Cardiac fibroblast (primary cell): Measurements from ENCODE around the gene ARHGAP40.

Experiments used
- DNase-seq, 2 donors: peaks; one replicate each; pipeline versions ENCODE4 v3.0.0 to v3.0.0-alpha.2; 2010; ENCODE audit warnings: low read depth in 2 of 2
- H3K4me3 ChIP-seq, 2 donors: replicated peaks in 1 of 2; 1 replicate in 1 of 2; 2 replicates in 1 of 2; pipeline ENCODE4 v1.5.1; 2011; ENCODE audit warnings: low read depth in 2 of 2, low read length in 2 of 2, mild to moderate bottlenecking in 2 of 2, moderate library complexity in 1 of 2
- TF ChIP-seq, protein P1 (sequence below): IDR thresholded peaks from one replicate; pipeline ENCODE4 v1.5.1; 2011; ENCODE audit warnings: low read depth, mild to moderate bottlenecking, low read length, inconsistent platforms

Gene ARHGAP40

DNA sequence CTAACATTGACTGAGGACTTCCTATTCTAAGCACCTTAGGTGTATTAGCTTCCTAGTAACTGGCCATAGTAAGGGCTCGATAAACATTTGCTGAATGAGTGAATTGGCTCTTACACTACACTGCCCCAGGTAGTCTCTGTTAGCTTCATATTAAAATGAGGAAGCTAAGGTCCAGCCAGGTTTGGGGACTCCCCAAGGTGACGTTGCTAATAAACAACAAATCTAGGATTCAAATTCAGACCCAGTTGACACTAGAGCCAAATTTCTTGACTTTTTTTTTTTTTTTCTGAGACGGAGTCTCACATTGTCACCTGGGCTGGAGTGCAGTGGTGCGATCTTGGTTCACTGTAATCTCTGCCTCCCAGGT is 16.2 kb downstream of the ARHGAP40 start:
- no peak for DNase-seq
- TF ChIP-seq, protein P1, sequence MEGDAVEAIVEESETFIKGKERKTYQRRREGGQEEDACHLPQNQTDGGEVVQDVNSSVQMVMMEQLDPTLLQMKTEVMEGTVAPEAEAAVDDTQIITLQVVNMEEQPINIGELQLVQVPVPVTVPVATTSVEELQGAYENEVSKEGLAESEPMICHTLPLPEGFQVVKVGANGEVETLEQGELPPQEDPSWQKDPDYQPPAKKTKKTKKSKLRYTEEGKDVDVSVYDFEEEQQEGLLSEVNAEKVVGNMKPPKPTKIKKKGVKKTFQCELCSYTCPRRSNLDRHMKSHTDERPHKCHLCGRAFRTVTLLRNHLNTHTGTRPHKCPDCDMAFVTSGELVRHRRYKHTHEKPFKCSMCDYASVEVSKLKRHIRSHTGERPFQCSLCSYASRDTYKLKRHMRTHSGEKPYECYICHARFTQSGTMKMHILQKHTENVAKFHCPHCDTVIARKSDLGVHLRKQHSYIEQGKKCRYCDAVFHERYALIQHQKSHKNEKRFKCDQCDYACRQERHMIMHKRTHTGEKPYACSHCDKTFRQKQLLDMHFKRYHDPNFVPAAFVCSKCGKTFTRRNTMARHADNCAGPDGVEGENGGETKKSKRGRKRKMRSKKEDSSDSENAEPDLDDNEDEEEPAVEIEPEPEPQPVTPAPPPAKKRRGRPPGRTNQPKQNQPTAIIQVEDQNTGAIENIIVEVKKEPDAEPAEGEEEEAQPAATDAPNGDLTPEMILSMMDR: no peak
- H3K4me3 ChIP-seq: no peak overlapping the region

DNA sequence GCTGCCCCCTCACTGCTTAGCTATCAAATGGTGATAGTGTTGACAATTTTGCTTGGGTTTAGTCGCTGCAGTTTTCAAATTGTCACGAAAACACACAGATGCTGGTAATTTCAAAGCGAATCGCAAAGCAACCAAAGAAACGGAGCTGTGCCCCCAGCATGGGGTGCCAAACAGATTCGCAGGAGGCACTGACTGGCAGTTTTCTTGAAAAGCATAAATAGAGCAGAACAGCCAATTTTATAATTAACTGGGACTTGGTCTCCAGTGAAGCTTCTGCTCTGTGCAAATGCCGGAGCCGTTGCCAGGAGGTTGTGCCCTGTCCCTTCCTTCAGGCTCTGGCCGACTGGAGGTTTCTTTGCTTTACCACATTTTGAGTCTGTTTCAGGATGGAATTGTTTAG is 18.8 kb downstream of the ARHGAP40 start:
- H3K4me3 ChIP-seq: no peak overlapping the region
- TF ChIP-seq, protein P1: no peak
- DNase-seq: no peak

DNA sequence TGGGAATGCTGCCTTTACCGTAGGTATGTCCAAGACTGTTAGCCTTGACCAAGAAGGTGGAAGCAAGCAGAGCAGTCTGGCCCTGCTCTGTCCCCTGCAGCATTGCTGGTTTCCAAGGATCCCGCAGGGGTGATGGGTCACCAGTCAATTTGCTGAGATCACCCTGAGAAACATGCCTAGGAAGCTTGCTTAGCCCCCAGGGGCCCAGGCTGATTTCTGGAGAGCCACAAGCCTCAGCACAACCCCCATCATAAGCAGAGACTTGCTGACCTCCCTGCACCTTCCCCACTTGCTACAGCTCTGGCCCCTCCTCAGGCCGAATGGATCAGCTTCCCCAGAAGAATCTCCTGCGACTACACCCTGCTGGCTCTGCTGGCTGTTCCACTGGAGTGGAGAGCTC is 21.5 kb downstream of the ARHGAP40 start:
- TF ChIP-seq, protein P1: no peak
- no peak for DNase-seq
- H3K4me3 ChIP-seq: no peak overlapping the region

DNA sequence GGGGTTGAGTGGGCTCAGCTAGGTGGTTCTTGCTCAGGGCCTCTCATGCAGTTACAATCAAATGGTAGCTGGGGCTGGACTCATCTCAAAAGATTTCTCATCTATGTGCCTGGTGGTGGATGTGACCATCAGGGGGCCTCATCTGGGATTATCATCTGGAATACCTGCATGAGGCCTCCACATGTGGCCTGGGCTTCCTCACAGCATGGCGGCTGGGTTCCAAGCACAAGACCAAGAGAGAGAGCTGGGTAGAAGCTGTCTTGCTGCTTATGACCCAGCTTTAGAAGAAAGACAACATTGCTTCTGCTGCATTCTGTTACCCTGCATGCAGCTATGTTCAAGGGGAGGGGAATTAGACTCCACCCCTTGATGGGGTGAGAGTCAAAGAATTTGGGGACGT is 22.5 kb downstream of the ARHGAP40 start:
- TF ChIP-seq, protein P1: no peak
- DNase-seq: no peak
- no peak overlapping the region for H3K4me3 ChIP-seq

DNA sequence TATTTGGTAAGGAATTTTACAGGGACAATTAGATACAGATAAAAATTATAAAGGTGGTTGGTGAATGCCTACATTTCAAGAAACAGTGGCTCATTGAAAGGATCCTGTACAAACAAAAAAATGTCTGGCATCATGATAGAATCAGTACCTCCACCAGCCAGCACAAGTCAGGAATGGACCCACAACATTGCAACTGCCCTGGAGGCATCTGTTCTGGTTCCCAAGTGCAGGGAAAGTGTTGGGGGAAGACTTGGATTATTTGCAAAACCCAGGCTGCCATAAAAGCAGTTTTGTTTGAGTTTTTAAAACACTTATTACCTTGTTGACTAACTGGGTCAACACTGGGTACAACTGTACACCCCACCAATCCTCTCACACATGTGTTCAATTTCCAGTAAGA is 24.3 kb downstream of the ARHGAP40 start:
- no peak overlapping the region for H3K4me3 ChIP-seq
- no peak for DNase-seq
- TF ChIP-seq, protein P1: no peak

DNA sequence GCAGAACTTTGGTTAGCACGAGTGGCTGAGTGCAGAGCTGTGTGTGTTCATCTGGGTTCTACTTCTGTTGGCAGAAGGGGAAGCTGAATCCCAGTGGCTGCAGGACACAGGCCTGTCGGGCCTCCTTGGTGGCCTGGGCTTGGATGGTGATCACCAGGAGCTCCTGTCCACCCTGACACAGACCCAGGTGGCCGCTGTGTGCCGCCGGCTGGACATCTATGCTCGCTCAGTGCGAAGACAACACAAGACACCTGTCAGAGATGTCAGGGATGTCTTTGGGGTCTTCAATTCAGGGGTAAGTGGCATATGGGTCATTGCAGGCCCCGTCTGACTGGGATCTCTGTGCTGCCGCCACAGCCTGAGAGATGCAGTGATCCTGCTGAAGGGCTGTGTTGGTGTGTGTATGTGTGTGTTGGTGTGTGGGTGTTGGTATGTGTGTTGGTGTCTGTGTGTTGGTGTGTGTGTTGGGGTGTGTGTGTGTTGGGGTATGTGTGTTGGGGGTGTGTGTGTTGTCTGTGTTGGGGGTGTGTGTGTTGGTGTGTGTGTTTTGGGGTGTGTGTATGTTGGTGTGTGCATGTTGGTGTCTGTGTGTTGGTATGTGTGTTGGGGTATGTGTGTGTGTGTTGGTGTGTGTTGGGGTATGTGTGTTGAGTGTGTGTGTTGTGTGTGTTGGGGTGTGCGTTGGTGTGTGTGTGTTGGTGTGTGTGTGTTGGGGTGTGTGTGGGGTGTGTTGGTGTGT is 25.5 kb downstream of the ARHGAP40 start:
- DNase-seq: no peak
- TF ChIP-seq, protein P1: no peak
- no peak overlapping the region for H3K4me3 ChIP-seq
